Astrocyte (in vitro differentiated cells and primary cell): ENCODE data around the gene NAA10.

Experiments
- EZH2 ChIP-seq: IDR thresholded peaks from 2 replicates; pipeline ENCODE4 v1.6.1; 2012; ENCODE audit warnings: mild to moderate bottlenecking, low read length, inconsistent platforms; ENCODE audit not compliant: insufficient read depth
- TF ChIP-seq, protein P1 (sequence below): IDR thresholded peaks from 2 replicates; pipeline ENCODE4 v1.5.1; 2011; ENCODE audit warnings: low read depth, mild to moderate bottlenecking, inconsistent platforms, low read length, moderate library complexity; ENCODE audit not compliant: insufficient read depth

DNA sequence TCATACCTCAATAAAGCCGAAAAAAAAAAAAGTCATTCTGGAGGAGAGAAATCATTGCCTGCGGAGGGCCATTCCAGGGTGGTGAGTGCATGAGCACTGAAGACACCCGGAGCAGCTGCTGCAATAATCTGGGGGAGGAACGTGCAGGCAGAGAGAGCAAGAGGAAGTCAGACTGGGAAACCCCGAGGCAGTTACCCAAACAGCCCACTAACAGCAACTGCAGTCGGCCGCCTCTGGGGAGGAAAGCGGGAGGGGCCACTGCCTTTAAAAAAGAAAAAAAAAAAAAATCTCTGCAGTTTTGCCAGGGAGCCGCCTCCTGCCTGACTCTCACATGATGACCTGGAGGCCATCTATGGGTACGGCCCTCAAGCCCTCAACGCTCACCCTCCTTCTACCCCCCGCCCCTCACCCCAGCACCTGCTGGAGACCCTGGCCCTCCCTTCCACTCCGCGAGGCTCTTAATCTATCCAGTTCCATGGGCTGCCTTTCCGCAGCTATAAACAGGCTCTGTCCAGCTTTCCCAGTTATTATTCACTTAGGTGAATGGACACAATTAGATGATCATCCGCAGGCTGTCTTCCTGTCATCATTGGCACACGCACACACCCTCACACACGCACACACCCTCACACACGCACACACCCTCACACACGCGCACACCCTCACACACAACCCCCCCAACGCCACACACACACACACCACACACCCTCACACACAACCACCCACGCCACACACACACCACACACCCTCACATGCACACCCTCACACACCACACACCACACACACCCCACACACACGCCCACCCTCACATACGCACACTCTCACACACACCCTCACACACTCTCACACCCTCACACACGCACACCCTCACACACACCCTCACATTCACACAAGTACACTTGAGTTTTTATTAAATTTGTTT lies 33.7 kb downstream of the NAA10 start:
- TF ChIP-seq, protein P1, sequence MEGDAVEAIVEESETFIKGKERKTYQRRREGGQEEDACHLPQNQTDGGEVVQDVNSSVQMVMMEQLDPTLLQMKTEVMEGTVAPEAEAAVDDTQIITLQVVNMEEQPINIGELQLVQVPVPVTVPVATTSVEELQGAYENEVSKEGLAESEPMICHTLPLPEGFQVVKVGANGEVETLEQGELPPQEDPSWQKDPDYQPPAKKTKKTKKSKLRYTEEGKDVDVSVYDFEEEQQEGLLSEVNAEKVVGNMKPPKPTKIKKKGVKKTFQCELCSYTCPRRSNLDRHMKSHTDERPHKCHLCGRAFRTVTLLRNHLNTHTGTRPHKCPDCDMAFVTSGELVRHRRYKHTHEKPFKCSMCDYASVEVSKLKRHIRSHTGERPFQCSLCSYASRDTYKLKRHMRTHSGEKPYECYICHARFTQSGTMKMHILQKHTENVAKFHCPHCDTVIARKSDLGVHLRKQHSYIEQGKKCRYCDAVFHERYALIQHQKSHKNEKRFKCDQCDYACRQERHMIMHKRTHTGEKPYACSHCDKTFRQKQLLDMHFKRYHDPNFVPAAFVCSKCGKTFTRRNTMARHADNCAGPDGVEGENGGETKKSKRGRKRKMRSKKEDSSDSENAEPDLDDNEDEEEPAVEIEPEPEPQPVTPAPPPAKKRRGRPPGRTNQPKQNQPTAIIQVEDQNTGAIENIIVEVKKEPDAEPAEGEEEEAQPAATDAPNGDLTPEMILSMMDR = no peak
- TF ChIP-seq EZH2 = no peak
